Kidney (tissue), 14 donors: ENCODE data around the gene SIM1. TPM values are rescaled to one million over a fixed set of nuclear protein-coding genes. Genes with fewer than 3 reads are reported as not detected.

ENCODE experiments used
- DNase-seq, 5 donors: peaks; one replicate each; pipeline ENCODE4 v3.0.0-alpha.2; 2013 to 2020
- FAIRE-seq: peaks from 2 replicates; lab custom pipeline; 2012; peaks lifted over from hg19 to GRCh38; lab: Jason Lieb, UNC
- H3K27ac ChIP-seq, 2 donors: one replicate each; pipeline ENCODE4 v1.7.0; 2013; ENCODE audit warnings: low read depth in 2 of 2, low read length in 2 of 2, inconsistent platforms in 1 of 2
- H3K27me3 ChIP-seq: one replicate; pipeline ENCODE4 v1.7.1; 2013; ENCODE audit warnings: low read length, inconsistent platforms; ENCODE audit not compliant: control insufficient read depth, insufficient read depth
- H3K36me3 ChIP-seq, 3 donors: one replicate each; pipeline versions ENCODE4 v1.7.0 to v1.7.1; 2013; ENCODE audit warnings: low read length in 3 of 3, control low read depth in 1 of 3, inconsistent platforms in 1 of 3; ENCODE audit not compliant: insufficient read depth in 3 of 3, control insufficient read depth in 2 of 3
- H3K4me1 ChIP-seq, 3 donors: one replicate each; pipeline versions ENCODE4 v1.7.0 to v1.7.1; 2013; ENCODE audit warnings: low read length in 3 of 3, inconsistent platforms in 1 of 3, low read depth in 1 of 3; ENCODE audit not compliant: control insufficient read depth in 2 of 3, insufficient read depth in 2 of 3
- H3K4me3 ChIP-seq, 3 donors: one replicate each; pipeline versions ENCODE4 v1.7.0 to v1.8.1; 2013; ENCODE audit warnings: low read length in 3 of 3, control low read depth in 1 of 3, inconsistent platforms in 1 of 3
- H3K9ac ChIP-seq, 3 donors: one replicate each; pipeline versions ENCODE4 v1.7.0 to v1.7.1; 2013; ENCODE audit warnings: low read length in 3 of 3, control low read depth in 1 of 3, inconsistent platforms in 1 of 3
- H3K9me3 ChIP-seq, 3 donors: one replicate each; pipeline versions ENCODE4 v1.7.0 to v1.7.1; 2013; ENCODE audit warnings: low read length in 3 of 3, control low read depth in 1 of 3, inconsistent platforms in 1 of 3; ENCODE audit not compliant: control insufficient read depth in 2 of 3, insufficient read depth in 1 of 3
- intact Hi-C: fragments of 100-400 bp; cut with DNase I; formaldehyde crosslinking; loops from one replicate; pipeline ENCODE4 v1.11.1; 2022
- polyA plus RNA-seq: library from polyadenylated mRNA; stranded (reverse); fragments of 350-450 nt; fragmentation: Illumina TruSeq; extraction: RNeasy Lipid Tissue Mini Kit (QIAGEN cat#74804); gene quantifications from one replicate; pipeline ENCODE4 v1.2.3, GENCODE V29; 2014; ENCODE audit warnings: low read depth, low replicate concordance; ENCODE audit not compliant: insufficient read depth
- total RNA-seq: library from RNA; stranded (reverse); fragmentation: NEBNext Ultra II Directional; extraction: Animal tissue kit (Norgen Biotek cat#: 25700); gene quantifications from one replicate; pipeline ENCODE4 v1.2.1, GENCODE V29; 2021
- TF ChIP-seq, protein P1 (sequence below): IDR thresholded peaks from 3 replicates; pipeline ENCODE4 v1.5.1; 2012; ENCODE audit warnings: mild to moderate bottlenecking, moderate library complexity, borderline replicate concordance; ENCODE audit not compliant: insufficient read depth; ENCODE audit errors: extremely low read depth
- donor health status: control.
- donor health status: control.
- donor health status: control.
- donor health status: control.
- donor health status: control.
- donor health status: DM: yes; HTN: yes; CAD: no.
- donor health status: Normal renal cell carcinoma (clear cell type).

The SIM1 gene
- total and polyA plus RNA-seq, 2 donors from 2014 or later: 4.4 to 31.8 TPM

- Histone ChIP-seq H3K9me3 (no peaks in the 10 kb centered on the region), H3K36me3 (no peaks in the 10 kb centered on the region), H3K4me3 (no peak overlapping the region), H3K4me1 (peaks cover 0 to 2% (median 0%) of the 10 kb centered on the region in 3 donors), H3K27me3 (no peaks in the 10 kb centered on the region), H3K9ac (no peak overlapping the region), H3K27ac (no peak overlapping the region)
- intact Hi-C loops: no loop called here
- DNase-seq: no peak
- no peak for FAIRE-seq
- TF ChIP-seq, protein P1, sequence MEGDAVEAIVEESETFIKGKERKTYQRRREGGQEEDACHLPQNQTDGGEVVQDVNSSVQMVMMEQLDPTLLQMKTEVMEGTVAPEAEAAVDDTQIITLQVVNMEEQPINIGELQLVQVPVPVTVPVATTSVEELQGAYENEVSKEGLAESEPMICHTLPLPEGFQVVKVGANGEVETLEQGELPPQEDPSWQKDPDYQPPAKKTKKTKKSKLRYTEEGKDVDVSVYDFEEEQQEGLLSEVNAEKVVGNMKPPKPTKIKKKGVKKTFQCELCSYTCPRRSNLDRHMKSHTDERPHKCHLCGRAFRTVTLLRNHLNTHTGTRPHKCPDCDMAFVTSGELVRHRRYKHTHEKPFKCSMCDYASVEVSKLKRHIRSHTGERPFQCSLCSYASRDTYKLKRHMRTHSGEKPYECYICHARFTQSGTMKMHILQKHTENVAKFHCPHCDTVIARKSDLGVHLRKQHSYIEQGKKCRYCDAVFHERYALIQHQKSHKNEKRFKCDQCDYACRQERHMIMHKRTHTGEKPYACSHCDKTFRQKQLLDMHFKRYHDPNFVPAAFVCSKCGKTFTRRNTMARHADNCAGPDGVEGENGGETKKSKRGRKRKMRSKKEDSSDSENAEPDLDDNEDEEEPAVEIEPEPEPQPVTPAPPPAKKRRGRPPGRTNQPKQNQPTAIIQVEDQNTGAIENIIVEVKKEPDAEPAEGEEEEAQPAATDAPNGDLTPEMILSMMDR: no peak
These were observed 19.8 kb upstream of the SIM1 start for GRCh38 chr6:100484474-100484873.

- intact Hi-C loops: no loop called here
These were observed 18.0 kb upstream of the SIM1 start for GRCh38 chr6:100482698-100483097.

DNA sequence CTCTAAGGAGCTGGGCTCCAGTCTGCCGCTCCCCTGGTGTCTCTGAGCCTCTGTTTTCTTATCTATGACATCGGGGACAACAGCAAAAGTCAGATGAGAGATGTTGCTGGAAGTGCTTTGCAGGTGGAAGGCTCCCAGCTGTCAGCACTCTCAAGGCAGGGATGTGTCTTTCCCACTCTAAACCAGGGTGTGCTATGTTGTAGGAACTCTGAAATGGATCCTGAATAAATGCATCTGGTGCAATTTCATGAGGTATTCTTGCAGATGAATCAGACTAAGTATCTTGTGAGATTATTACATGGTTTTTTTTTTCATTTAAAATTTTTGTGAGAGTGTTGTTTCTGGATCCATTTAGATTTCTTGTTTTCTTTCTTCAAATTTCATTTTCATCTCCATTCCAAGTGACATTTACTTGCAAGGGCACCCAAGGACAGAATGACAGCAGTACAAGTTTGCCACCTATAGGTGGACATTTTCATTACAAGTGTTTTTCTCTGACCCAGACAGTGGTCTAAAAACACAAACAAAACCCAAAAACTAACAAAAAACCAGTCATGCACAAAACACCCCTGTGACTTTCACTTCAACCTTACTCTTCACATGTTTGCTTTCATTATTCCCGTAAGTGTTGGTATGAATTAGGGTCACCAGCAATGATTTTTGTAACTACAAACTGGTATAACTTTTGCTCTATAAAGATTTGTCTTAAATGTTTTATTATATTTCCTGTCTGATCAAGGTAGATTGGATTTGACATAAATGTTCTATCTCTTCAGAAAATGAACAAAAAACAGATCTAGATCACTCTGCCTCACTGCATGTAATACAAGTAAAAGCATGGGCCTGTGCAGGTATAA is 14.7 kb upstream of the SIM1 start:
- peak overlapping the region in 1 of 2 donors; percentile 67 for H3K27ac ChIP-seq
- H3K4me3 ChIP-seq: no peak overlapping the region
- H3K9me3 ChIP-seq: no peaks in the 10 kb centered on the region
- DNase-seq (peak in 2 of 5 donors; percentile 56 to 61), FAIRE-seq (peak; percentile 92)
- H3K27me3 ChIP-seq: no peaks in the 10 kb centered on the region
- H3K9ac ChIP-seq: peak overlapping the region in 1 of 3 donors; percentile 31
- intact Hi-C loops: loop anchor here (10.0 kb wide), 1 partner anchor 365 kb away; no protein-coding TSS in a partner anchor
- no peaks in the 10 kb centered on the region for H3K36me3 ChIP-seq
- H3K4me1 ChIP-seq: peaks cover 0 to 4% (median 4%) of the 10 kb centered on the region in 3 donors
- TF ChIP-seq, protein P1: peak; percentile 74

More at GRCh38 chr6:100482698-100483097, 18.0 kb upstream of the SIM1 start:
- no peaks in the 10 kb centered on the region for H3K9me3 ChIP-seq
- peak overlapping the region in 1 of 2 donors; percentile 41 for H3K27ac ChIP-seq
- H3K9ac ChIP-seq: no peak overlapping the region
- peaks cover 0 to 4% (median 4%) of the 10 kb centered on the region in 3 donors for H3K4me1 ChIP-seq
- TF ChIP-seq, protein P1: no peak
- no peak overlapping the region for H3K4me3 ChIP-seq
- no peaks in the 10 kb centered on the region for H3K36me3 ChIP-seq
- DNase-seq (no peak), FAIRE-seq (no peak)
- no peaks in the 10 kb centered on the region for H3K27me3 ChIP-seq
